GM13976 (cell line): ENCODE results near the gene RIOX2.

ENCODE experiments used
- DNase-seq: peaks from one replicate; pipeline ENCODE4 v3.0.0; 2012; ENCODE audit warnings: low spot score
- CTCF ChIP-seq: IDR thresholded peaks from 2 replicates; pipeline ENCODE4 v1.5.1; 2012; ENCODE audit warnings: borderline replicate concordance, mild to moderate bottlenecking; ENCODE audit not compliant: insufficient read depth; ENCODE audit errors: extremely low read depth, missing control alignments, control extremely low read depth
- in situ Hi-C: fragments of 300-500 bp; cut with MboI; formaldehyde crosslinking; loops from one replicate; pipeline ENCODE4 v1.12.0; 2022; ENCODE audit warnings: low sequenced_read_pairs, mixed read lengths, inconsistent platforms; ENCODE audit not compliant: unreplicated experiment

The RIOX2 gene

GRCh38 chr3:97958396-97958795, 13.8 kb downstream of the RIOX2 start:
- in situ Hi-C loops = no loop called here
- no peak for TF ChIP-seq CTCF

DNA sequence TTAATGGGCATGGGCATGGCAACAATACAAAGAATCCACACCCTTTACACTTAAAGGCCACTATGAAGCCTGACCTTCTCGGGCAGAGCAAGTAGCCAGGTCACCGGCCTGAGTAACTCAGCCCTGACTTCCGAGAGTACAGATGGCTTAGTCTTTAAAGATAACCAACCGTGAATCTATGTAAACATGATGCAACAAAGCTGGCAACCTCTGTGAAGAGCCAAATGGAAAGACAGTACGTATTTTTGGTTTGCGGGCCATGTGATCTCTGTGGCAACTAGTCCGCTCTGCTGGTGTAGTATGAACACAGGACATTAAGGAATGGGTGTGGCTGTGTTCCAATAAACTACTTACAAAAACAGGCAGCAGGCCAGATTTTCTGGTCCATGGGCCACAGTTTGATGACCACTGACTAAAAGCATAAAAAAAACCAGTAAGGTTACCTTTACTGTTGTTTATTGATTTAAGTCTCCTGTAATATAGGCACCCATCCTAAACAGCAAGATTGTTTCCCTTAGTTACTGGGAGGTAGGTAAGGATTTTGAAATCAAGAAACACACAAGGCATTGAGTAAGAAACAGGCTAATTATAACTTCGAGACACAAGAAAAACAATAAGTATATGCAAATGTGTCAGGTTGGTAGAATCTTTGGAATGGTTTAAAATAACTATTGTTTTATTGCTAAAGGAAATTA, 14.5 kb downstream of the RIOX2 start:
- no peak for TF ChIP-seq CTCF
- no peak for DNase-seq
- in situ Hi-C loops = no loop called here

More at GRCh38 chr3:97958396-97958795, 13.8 kb downstream of the RIOX2 start:
- DNase-seq = no peak

GRCh38 chr3:97956051-97956450, 16.2 kb downstream of the RIOX2 start:
- DNase-seq = no peak
- in situ Hi-C loops = no loop called here
- no peak for TF ChIP-seq CTCF

DNA sequence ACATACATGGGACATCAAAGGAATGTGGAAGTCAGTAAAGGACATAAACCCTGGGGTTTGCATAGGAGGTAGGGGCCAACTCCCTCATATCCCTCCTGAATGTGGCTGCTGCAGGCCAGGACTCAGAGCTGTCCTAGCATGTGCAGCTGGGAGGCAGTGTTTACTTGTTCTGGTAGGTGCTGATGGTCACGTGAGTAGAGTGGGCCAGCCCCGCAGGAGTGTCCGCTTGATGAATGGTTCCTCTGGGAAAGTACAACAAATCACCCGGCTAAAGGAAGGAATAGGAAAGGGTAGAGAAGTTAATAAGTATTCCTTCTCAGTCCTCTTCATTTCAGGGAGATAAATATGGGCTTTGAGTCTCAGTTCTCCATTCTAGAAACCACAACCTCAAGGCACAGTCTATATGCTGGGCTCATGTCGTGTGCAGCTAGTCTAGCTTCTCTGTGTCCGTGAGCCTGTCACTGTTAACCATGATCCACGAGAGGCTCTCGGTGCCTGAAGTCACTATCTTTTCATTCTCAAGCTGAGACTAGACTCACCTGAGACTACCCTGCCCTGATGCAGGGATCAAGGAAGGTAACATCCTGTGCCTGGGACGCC, 17.9 kb downstream of the RIOX2 start:
- in situ Hi-C loops = no loop called here
- TF ChIP-seq CTCF = no peak
- DNase-seq = no peak

DNA sequence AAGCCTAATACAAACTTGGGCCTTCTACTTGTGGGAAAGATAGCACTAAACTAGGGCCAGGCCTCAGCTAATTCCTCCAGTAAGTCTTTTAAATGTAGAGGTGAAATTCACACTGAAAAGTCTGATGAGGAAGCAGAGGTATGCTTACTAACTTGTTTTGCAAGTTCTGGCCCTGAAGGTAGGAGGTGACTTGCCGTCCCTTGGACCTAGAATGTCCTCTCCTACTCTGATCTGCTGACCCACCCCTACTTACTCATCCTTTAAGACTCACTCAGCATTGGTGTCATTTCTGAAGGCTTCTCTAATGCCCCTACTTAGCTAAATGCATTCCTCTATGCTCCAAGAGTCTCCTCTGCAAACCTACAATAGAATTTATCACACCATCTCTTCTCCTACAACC, 19.4 kb downstream of the RIOX2 start:
- DNase-seq = no peak
- in situ Hi-C loops = no loop called here
- TF ChIP-seq CTCF = no peak

GRCh38 chr3:97952280-97952679, 20.0 kb downstream of the RIOX2 start:
- no peak for TF ChIP-seq CTCF
- no peak for DNase-seq
- in situ Hi-C loops = no loop called here
